ENCODE measurements around the gene ENO2. TPM values are rescaled to one million over a fixed set of nuclear protein-coding genes. Genes with fewer than 3 reads are reported as not detected.

The ENO2 gene
- total RNA-seq, 1 donor from 2014 or later, result 29.6 TPM

DNA sequence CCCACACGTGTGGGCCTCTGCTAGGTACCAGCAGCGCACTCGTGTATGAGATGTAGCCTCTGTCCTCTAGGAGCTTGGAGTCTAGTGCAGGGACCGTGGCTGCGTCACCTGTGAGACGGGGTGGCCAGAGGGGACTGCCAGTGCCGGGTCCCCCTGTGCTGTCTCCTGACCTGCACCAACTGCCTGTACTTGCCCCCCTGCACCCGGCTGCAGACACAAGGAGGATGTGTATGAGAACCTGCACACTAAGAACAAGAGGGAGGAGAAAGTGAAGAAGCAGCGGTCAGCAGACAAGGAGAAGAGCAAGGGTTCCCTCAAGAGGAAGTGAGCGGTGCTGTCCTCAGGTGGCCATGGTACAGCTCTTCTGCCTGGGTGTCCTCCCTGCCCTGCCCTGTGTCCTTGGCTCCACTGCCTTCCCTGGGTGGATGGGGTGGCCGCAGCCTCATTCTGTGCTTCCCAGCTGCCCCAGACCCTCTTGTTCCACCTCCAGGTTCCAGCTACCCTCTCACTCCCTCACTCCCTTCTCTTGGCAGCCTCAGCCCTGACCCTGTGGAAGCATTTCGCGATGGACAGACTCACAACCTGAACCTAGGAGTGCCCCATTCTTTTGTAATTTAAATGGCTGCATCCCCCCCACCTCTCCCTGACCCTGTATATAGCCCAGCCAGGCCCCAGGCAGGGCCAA, 46.4 kb downstream of the ENO2 start:
- no peak for DNase-seq (ENCODE audit: low spot score)

DNA sequence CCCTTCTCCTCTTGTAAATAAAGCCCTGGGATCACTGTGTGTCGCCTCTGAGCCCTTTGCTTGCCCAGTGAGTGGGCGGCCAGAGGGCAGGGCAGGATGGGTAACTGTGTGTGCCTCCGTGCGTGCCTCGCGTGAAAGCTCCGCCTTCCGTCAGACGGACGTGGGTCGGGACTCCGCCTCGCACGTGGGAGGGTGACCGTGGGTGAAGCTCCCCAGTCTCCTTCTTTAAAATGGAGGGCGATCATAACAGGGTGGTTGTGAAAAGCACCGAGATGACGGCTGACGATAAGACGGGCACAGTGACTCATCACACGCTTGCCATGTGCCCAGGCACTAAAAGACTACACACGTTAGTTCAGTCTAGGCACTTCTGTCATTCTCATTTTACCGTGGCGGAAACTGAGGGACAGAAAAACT, 46.9 kb downstream of the ENO2 start:
- peak; percentile 81 for DNase-seq (ENCODE audit: low spot score)

DNA sequence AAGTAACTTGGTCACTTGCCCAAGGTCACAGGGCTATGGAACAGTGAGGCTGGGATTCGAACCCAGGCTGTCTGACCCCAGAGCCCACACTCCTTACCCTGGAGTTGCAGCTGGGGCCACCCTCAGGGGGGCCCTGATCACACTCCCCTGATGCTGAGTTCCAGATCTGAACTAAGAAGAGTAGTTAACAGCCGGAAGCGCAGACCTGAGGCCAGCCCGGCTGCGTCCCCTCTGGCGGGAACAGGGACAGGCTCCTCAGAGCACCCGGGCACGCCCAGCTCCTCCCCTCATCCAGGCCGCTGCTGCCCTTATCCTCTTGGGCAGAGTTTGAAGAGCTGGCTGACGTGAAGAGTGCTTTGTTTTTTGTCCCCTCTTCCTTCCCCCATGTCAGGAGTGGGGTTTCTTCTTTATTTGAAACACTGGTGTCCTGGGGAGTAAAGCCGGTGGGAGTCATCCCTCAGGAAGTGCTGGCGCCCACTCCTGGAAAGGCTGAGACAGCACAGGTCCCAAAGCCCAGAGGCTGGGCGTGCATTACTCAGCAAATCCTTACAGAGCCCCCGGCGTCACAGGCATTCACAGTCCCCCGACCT, 47.4 kb downstream of the ENO2 start:
- DNase-seq (ENCODE audit: low spot score), result no peak

DNA sequence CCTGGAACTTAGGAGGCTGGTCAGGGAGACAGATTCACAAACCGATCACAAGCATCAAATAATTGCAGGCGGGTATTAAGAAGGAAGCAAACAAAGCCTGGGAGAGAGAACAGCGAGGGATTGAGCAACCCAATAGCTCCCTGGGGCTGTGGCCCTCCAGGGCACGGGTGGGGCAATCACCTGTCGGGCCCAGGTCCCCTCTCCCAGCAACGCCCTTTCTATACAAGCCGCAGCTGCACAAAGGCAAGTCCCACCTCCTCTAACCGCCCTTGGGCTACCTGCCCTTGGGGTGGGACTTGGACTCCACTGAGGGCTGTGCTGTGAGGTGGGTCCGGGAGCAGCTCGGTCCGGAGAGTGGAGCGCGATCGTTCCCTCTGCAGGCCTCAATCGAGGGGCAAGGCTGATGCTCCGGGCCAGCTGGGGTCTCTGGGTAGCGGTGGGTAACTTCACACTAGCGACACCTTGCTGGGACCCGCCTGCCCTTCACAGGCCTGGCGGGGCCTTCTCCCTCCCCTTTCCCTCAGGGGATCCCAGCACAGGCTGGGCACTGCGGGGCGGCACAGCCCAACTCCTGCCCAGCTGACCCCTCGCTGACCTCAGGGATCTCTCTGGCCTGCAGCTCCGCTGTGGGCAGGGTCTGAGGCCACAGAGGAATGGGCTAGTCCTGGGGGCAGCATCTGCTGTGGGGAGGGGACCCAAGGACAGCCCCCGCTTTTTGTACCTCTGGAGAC, 48.1 kb downstream of the ENO2 start:
- peak; percentile 86 for DNase-seq (ENCODE audit: low spot score)

DNA sequence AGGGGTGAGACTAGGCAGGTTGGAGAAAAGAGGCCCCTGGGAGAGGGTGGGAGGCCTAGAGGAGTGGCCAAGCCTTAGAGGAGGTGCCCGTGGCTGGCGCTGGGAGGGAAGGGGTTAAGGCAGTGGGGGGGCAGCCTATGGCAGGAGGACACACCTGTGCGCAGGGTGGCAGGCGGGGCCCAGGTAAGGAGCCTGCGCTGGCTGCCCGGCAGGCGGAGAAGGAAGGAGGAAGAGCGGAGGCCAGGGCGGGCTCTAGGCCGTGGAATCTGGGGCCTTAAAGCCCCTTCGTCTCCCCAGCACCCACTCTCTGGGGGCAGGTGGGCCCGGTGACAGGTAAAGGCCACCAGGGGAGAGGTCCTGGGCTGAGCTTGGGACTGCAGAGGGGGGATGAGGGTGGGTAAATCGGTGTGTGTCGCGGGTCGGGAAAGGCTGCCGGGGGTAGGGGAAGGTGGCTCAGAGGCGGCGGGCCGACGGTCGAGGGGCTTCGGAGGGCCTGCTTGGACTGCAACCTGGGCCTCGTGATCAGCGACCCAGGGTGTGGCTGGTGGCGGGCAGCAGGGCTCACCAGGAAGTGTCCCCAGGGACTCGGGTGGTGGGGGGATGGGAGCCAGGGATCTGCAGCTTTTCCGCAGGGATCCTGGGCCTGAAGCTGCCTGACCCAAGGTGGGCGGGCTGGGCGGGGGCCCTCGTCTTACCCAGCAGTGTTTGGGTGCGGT, 48.8 kb downstream of the ENO2 start:
- peak; percentile 94 for DNase-seq (ENCODE audit: low spot score)

DNA sequence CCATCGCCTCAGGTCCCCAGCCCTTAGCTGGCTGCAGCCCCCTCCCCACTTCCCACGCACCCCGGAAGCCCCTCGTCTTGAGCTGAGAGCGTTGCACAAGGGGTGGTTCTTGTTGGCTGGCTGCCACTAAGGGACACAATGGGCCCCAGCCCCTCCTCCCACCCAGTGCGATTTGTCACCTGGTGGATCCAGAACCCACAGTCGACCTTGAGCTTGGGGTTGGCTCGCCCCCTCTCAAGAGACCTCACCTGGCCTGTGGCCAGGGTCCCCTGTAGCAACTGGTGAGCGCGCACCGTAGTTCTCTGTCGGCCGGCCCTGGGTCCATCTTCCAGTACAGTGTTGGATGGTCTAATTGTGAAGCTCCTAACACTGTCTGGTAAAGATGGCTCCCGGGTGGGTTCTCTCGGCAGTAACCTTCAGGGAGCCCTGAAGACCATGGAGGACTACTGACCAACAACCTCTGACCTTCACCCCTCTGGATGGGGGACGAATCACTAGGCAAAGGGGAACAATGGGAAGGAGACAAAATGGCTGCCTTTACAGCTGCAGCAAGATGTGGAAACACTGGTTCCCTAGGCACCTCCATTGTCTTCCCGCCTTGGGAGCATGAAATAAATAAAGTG, 49.5 kb downstream of the ENO2 start:
- no peak for DNase-seq (ENCODE audit: low spot score)

DNA sequence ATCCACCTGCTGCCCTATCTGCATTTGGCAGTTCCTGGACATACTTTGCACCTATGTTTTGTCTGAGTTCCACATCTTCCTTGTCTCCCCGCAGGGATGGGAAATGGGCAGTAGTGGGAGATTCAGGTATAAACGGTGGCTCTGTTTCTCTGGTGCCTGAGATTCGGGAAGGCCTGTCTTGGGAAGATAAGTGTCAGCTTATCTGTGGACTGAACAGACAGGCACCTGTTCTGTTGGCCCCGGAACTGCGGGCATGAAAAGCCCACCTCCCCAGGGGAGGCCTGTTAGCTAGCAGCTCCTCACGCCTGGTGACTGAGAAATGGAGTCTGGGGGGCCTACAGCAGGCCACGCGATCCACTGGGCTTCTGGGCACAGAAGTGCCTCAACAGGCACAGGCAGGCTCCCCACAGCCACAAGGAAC, 50.2 kb downstream of the ENO2 start:
- DNase-seq (ENCODE audit: low spot score), result no peak

DNA sequence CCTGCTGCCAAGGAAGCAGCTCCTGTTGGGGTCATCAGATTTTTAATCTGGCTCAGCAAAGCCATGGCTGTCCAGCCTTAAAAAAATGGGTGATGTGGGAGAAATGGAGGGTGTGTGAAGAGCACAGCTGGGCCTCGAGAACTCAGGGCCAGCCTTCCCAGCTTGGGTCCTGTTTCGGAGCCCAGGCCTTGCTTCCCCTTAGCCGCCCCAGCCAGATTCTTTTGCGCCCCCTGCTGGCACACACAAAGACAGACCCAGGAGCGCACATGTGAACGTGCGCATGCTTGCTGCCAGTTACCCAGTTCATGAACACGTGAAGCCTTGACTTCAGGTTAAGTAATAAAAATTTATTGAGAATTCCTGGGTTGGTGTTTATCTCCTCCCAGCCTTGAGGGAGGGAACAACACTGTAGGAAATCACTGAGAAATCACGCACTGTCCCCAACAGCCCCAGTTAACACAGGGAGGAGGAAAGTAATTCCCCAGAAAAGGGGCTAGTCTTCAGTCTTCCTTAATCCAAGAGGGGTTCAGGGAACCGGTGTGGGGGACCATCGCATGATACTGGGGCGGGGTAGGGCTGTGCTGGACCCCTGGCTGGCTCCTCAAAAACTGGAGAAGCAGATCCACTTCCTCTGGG, 50.8 kb downstream of the ENO2 start:
- DNase-seq (ENCODE audit: low spot score), result peak; percentile 93

DNA sequence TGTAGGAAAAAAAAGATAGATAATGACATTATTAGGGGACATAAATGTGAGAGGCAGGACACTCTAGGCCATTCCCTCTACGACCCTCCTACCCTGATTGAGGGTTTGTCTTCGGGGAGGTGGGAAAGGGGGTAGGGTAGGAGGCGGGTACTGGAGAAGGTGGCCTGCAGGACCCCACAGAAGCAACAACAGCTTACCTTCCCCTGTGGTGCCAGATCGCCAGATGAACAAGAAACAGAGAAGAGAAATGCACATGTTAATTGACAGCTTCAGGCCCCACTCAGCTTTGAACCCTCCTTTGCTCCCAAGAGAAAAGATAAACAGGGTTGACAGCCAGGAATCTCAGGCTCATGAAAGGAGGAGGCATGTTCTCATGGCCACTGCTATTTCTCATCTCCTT, 51.3 kb downstream of the ENO2 start:
- DNase-seq (ENCODE audit: low spot score), result no peak

DNA sequence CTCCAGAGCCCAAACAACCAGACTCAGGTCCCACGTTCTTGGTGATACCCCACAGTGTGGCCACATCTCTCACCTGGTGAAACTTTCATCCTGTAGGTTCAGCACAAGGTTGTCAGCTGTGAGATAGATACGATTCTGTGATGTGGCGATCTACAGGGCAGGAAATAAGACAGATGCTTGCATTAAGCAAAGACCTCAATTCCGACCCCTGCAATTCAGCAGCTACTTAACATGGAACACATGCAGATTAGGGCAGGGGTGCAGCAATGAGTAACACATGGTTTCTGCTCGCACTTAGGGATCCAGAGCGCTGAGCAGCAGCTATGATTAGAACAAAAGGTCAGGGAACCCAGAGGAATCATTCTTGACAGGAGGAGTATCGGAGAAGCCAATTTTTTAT, 52.0 kb downstream of the ENO2 start:
- no peak for DNase-seq (ENCODE audit: low spot score)

DNA sequence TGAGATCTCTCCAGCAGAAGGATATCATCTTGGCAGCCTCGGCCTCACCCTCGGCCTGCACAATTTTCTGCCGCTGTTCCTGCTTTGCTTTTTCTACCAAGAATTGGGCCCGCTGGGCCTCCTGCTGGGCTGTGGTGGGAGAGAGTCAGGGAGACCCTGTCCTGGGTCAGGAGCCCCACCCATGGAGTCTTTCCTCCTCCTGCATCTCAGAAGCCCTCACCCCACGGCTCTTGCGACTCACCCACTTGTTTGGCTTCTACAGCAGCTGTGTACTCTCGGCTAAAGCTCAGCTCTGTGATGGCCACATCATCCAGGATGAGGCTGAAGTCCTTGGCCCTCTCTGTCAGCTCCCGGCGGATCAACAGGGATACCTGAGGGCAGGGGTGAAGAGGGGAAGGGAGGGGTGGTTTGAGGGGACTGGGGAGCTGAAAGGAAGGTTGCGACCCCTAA, 53.3 kb downstream of the ENO2 start:
- DNase-seq (ENCODE audit: low spot score), result no peak

DNA sequence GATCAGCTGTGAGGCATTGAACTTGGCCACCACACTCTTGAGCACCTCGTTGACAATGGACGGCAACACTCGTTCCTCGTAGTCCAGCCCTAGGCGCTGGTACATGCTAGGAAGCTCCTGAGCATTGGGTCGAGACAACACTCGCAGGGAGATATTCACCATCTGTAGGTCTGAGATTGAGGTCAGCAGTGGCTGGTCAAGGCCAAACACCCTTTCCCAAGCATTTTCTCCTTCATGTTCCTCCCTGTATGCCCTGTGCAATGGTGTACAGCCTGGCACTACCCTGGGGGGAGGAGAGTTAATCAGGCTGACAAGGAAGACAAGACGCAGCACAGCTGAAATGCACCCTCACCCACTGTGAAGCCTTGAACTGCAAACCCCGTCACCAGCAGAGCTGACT, 54.0 kb downstream of the ENO2 start:
- no peak for DNase-seq (ENCODE audit: low spot score)

DNA sequence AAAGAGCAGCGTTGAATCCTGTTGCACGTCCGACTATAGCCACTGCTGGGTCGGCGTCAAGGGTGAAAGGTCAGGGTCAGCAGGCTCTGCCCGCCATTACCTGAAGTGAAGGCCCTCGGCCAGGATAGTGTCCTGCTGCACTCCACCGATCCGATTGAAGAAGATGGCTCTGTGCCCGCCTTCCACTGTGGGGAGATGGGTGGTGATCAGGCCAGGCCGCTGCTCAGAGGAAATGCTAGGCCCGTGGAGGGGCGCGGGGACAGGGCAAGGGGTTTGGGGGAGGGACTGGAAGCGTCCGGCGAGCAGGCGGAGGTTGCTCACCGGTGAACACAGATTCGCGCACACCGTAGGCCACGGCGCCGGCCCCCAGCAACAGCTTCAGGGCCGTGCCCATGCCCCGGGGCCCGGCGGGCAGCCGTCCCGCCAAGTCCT, 55.7 kb downstream of the ENO2 start:
- no peak for DNase-seq (ENCODE audit: low spot score)

Other genes with a start within 250 kb of the ENO2 start
- gene ZNF384, start 225.2 kb upstream of the ENO2 start, total RNA-seq, result 63.4 TPM
- 2.6 TPM for gene PIANP, start 213.8 kb upstream of the ENO2 start, total RNA-seq
- 77.9 TPM for gene COPS7A, start 190.5 kb upstream of the ENO2 start, total RNA-seq
- 139 TPM for gene MLF2, start 161.4 kb upstream of the ENO2 start, total RNA-seq
- gene PTMS, start 148.2 kb upstream of the ENO2 start, total RNA-seq, result 288 TPM
- 2.3 TPM for gene LAG3, start 142.1 kb upstream of the ENO2 start, total RNA-seq
- gene CD4, start 125.1 kb upstream of the ENO2 start, total RNA-seq, result 18.0 TPM
- 2.5 TPM for gene GPR162, start 92.8 kb upstream of the ENO2 start, total RNA-seq
- 27.9 TPM for gene P3H3, start 86.2 kb upstream of the ENO2 start, total RNA-seq
- 4.5 TPM for gene GNB3, start 73.7 kb upstream of the ENO2 start, total RNA-seq
- 1.4 TPM for gene CDCA3, start 63.3 kb upstream of the ENO2 start, total RNA-seq
- 106 TPM for gene USP5, start 62.4 kb upstream of the ENO2 start, total RNA-seq
- gene TPI1, start 47.0 kb upstream of the ENO2 start, total RNA-seq, result 418 TPM
- gene SPSB2, start 41.3 kb upstream of the ENO2 start, total RNA-seq, result 9.9 TPM
- 13.5 TPM for gene LRRC23, start 9.8 kb upstream of the ENO2 start, total RNA-seq
- 112 TPM for gene ATN1, start 13.4 kb downstream of the ENO2 start, total RNA-seq
- gene RNU7-1, start 29.2 kb downstream of the ENO2 start, total RNA-seq, result not detected
- gene C12orf57, start 29.4 kb downstream of the ENO2 start, total RNA-seq, result 172 TPM
- 40.4 TPM for gene PTPN6, start 36.8 kb downstream of the ENO2 start, total RNA-seq
- 221 TPM for gene PHB2, start 56.1 kb downstream of the ENO2 start, total RNA-seq
- 68.0 TPM for gene EMG1, start 56.3 kb downstream of the ENO2 start, total RNA-seq
- 95.9 TPM for gene LPCAT3, start 103.9 kb downstream of the ENO2 start, total RNA-seq
- 293 TPM for gene C1S, start 146.1 kb downstream of the ENO2 start, total RNA-seq
- gene C1R, start 177.9 kb downstream of the ENO2 start, total RNA-seq, result 455 TPM
- gene C1RL, start 194.6 kb downstream of the ENO2 start, total RNA-seq, result 110 TPM
- 7.5 TPM for gene RBP5, start 214.3 kb downstream of the ENO2 start, total RNA-seq
- 48.2 TPM for gene CLSTN3, start 215.8 kb downstream of the ENO2 start, total RNA-seq